GM21825 (cell line): Measurements from ENCODE around the gene TEAD2.
"Not testable (repeated sequence)": the region's sequence is repeated elsewhere in the genome, so short reads cannot be mapped to it uniquely, and the experiment has no call there.

Source experiments
- ATAC-seq: cut with Tn5 transposase; IDR thresholded peaks from one replicate; pipeline ENCODE4 v1.9.1; 2021; ENCODE audit warnings: mild to moderate bottlenecking, moderate library complexity; ENCODE audit not compliant: unreplicated experiment

TEAD2 gene

GRCh38 chr19:49333811-49334288 is 28.4 kb downstream of the TEAD2 start:
- ATAC-seq, result peak; percentile 45

GRCh38 chr19:49333418-49333805 is 28.8 kb downstream of the TEAD2 start:
- ATAC-seq, result no peak

- not testable (repeated sequence) for ATAC-seq
Observed at GRCh38 chr19:49332691-49333417, 29.4 kb downstream of the TEAD2 start.

- ATAC-seq, result peak; percentile 39
Observed at GRCh38 chr19:49331616-49332055, 30.6 kb downstream of the TEAD2 start.

GRCh38 chr19:49331187-49331586 is 31.0 kb downstream of the TEAD2 start:
- ATAC-seq, result not testable (repeated sequence)

GRCh38 chr19:49328741-49329140 is 33.5 kb downstream of the TEAD2 start:
- ATAC-seq, result no peak

- no peak for ATAC-seq
Observed at GRCh38 chr19:49327878-49328544, 34.2 kb downstream of the TEAD2 start.

- no peak for ATAC-seq
Observed at GRCh38 chr19:49326165-49326704, 36.0 kb downstream of the TEAD2 start.

GRCh38 chr19:49325756-49326155 is 36.5 kb downstream of the TEAD2 start:
- not testable (repeated sequence) for ATAC-seq

- no peak for ATAC-seq
Observed at GRCh38 chr19:49324801-49325576, 37.2 kb downstream of the TEAD2 start, which contains the start of gene SLC6A16. TSS of gene SLC6A16 (minus strand) at chr19:49325191. CDS start at chr19:49311347, 13,844 bp downstream.

- ATAC-seq, result no peak
Observed at GRCh38 chr19:49318296-49318695, 43.9 kb downstream of the TEAD2 start.

- ATAC-seq, result no peak
Observed at GRCh38 chr19:49316284-49316683, 45.9 kb downstream of the TEAD2 start.

GRCh38 chr19:49315111-49315510 is 47.1 kb downstream of the TEAD2 start:
- no peak for ATAC-seq

GRCh38 chr19:49309087-49309486 is 53.1 kb downstream of the TEAD2 start:
- no peak for ATAC-seq

GRCh38 chr19:49306734-49307133 is 55.5 kb downstream of the TEAD2 start:
- not testable (repeated sequence) for ATAC-seq

GRCh38 chr19:49301866-49302252 is 60.4 kb downstream of the TEAD2 start:
- ATAC-seq, result no peak

GRCh38 chr19:49301165-49301865 is 60.9 kb downstream of the TEAD2 start:
- ATAC-seq, result peak; percentile 70

GRCh38 chr19:49298653-49299052 is 63.6 kb downstream of the TEAD2 start:
- ATAC-seq, result not testable (repeated sequence)

GRCh38 chr19:49297403-49297802 is 64.8 kb downstream of the TEAD2 start:
- no peak for ATAC-seq

GRCh38 chr19:49295208-49295880 is 66.9 kb downstream of the TEAD2 start:
- ATAC-seq, result no peak
